ENCODE results near the gene SNCA. TPM values are rescaled to one million over a fixed set of nuclear protein-coding genes. Genes with fewer than 3 reads are reported as not detected.

The SNCA gene
- total RNA-seq, 2 experiments from 2014 or later = 11.6 to 12.2 TPM

DNA sequence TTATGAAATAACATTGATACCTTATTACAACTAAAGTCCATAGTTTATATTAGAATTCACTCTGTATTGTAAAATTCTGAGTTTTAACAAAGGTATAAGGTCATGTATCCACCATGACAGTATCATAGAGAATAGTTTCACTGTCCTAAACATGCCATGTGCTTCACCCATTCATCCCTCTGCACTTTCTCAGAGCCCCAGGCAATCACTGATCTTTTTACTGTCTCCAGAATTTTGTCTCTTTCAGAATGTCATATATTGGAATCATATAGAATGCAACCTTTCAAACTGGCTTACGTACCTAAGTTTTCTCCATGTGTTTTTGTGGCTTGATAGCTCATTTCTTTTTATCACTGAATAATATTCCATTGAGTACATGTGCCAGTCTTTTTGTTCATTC is 33.9 kb downstream of the SNCA start:
- H3K4me3 Mint-ChIP-seq = no peak overlapping the region
- CTCF ChIA-PET = no interaction called here
- POLR2A ChIA-PET = no interaction called here
- H3K9me3 Mint-ChIP-seq = no peaks in the 10 kb centered on the region
- no peak overlapping the region for H3K27ac Mint-ChIP-seq
- H3K27me3 Mint-ChIP-seq = no peaks in the 10 kb centered on the region
- no peak for DNase-seq
- H3K36me3 Mint-ChIP-seq (ENCODE audit: low read depth) = no peaks in the 10 kb centered on the region
- H3K4me1 Mint-ChIP-seq = no peaks in the 10 kb centered on the region

DNA sequence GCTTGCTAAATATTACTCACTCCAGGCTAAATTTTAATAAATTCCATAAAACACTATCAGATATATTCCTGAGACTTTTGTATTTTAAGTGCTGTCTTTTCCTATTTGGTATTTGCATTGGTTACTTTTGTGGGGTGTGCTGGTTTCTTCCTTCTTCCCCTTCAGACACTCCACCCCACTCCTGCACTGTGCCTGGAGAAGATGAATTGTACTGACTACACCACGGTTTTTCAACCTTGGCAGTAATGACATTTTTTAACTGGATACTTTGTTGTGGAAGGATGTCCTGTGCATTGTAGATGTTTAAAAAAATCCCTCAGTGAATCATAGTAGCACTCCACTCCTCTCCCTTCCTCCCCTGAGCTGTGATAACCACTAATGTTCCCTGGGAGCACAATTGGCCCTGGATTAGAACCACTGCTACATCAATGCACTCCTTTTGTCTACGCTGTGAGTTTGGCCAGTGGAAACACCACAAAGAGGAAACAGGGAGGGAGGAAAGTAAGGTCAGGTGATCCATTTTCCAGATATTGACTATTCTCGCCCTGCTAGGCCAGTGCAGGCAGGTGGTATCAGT is 36.3 kb downstream of the SNCA start:
- ChIA-PET CTCF (no interaction called here), POLR2A (no interaction called here)
- no peak for DNase-seq
- Mint-ChIP-seq H3K36me3 (ENCODE audit: low read depth) (no peaks in the 10 kb centered on the region), H3K27me3 (peaks cover 7% of the 10 kb centered on the region), H3K4me1 (no peaks in the 10 kb centered on the region), H3K9me3 (no peaks in the 10 kb centered on the region), H3K27ac (no peak overlapping the region), H3K4me3 (no peak overlapping the region)

DNA sequence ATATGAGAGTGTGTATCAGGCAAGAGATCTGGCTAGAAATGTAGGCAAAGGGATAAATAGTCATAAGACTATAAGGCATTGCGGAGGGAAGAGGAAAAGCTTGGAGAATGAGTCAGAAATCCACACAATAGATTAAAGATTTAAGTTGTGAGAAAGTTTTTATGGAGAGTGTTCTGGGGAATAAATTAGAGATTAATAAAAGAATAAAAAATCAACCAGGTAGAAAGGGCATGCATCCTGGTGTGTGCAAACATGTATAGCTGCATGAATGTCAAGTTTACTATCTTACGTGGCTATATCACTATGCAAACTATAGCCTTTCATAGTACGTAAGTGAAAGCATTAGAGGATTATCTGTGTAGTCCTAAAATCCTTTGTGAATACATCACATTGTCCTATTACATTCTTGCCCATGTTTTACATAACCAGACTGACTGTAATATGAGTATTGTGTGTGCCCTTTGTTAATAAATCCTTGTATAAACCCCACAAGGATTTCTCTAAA is 36.9 kb downstream of the SNCA start:
- Mint-ChIP-seq H3K27ac (no peak overlapping the region), H3K4me3 (no peak overlapping the region), H3K4me1 (no peaks in the 10 kb centered on the region), H3K9me3 (no peaks in the 10 kb centered on the region), H3K36me3 (ENCODE audit: low read depth) (no peaks in the 10 kb centered on the region), H3K27me3 (peaks cover 7% of the 10 kb centered on the region)
- ChIA-PET CTCF (interaction anchor here (0.5 kb wide), 1 partner anchor 8 kb away, joined by 3 read pairs; no protein-coding TSS in a partner anchor), POLR2A (no interaction called here)
- no peak for DNase-seq

DNA sequence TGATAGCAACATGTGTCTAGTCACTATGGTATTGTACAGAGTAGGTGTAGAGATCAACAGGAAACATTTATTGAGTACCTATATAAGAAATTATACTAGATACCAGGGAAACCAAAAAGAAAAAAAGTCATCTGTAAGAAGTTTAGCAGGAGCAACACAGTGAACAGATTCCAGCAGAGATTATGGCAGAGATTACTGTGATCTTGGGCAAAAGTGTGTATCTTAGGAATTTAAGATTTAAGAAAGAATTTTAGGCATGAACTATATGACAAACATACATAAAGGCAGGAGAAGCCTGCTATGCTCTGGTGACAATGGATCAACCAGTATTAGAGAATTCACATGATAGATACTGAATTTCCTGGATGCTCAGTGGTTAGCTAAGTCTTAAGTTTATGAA is 37.9 kb downstream of the SNCA start:
- no peaks in the 10 kb centered on the region for H3K36me3 Mint-ChIP-seq (ENCODE audit: low read depth)
- ChIA-PET CTCF (no interaction called here), POLR2A (no interaction called here)
- H3K4me1 Mint-ChIP-seq = no peaks in the 10 kb centered on the region
- H3K4me3 Mint-ChIP-seq = no peak overlapping the region
- DNase-seq = no peak
- H3K9me3 Mint-ChIP-seq = no peaks in the 10 kb centered on the region
- H3K27me3 Mint-ChIP-seq = peaks cover 7% of the 10 kb centered on the region
- H3K27ac Mint-ChIP-seq = no peak overlapping the region

DNA sequence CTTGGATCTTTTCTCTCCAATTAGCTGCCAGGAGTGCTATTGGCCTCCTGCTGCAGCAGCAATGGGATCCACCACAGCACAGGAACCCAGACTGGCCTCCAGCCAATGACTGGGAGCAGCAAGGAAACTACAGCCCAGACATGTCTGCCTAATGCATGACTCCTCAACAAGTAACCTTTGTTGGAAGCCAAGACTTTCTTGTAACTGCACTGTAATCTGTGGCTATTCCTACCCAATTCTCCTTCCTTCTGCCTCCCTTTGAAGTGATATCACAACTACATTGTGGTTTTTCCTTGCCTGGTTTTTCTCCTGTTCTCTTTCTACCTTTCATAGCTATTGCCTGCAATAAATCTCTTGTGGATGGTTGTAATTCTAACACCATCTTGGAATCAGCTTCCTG is 39.8 kb downstream of the SNCA start:
- ChIA-PET CTCF (no interaction called here), POLR2A (no interaction called here)

DNA sequence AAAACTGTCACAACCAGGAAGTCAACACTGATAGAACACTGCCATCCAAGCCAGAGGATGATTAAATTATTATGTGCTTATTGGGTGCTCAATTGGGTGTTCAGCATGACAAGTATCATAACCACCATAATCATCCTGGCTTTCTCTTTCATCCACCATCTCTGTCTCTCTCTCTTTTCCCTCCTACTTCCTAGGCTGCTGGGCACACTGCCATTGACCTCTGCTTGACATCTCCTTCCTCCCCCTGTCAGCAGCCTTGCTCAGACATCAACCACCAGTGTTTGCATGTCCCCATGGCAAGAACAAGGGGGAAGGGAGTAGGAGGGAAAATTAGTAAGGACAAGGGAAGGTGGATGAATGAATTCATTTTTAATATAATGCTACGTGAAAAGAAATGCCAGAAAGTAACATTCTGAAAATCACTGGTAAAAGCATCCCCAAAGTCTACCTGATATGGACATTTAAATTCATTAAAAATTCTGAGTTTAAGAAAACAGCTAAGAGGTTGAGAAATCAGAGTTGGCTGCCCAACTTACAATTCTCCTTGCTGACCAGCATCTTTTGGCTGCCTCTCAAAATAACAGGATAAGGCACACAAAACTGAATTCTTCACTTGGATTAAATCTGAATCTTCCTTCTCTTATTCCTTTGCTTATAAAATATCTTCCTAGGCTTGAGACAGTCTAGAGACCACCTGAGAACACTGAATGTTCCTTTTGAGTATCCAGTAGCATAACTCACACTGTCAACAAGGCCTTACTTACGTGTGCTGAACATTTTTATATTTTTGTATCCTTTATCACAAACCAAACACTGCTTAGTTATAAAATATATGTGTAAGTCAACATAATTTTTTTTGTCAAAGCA is 48.5 kb downstream of the SNCA start:
- H3K4me3 Mint-ChIP-seq = no peak overlapping the region
- no peaks in the 10 kb centered on the region for H3K9me3 Mint-ChIP-seq
- peaks cover 2% of the 10 kb centered on the region for H3K27me3 Mint-ChIP-seq
- no peak for DNase-seq
- CTCF ChIA-PET = no interaction called here
- H3K36me3 Mint-ChIP-seq (ENCODE audit: low read depth) = no peaks in the 10 kb centered on the region
- POLR2A ChIA-PET = no interaction called here
- no peak overlapping the region for H3K27ac Mint-ChIP-seq
- no peaks in the 10 kb centered on the region for H3K4me1 Mint-ChIP-seq

More for the DNA sequence above, 39.8 kb downstream of the SNCA start:
- no peaks in the 10 kb centered on the region for H3K4me1 Mint-ChIP-seq
- no peak overlapping the region for H3K27ac Mint-ChIP-seq
- no peak overlapping the region for H3K4me3 Mint-ChIP-seq
- no peaks in the 10 kb centered on the region for H3K36me3 Mint-ChIP-seq (ENCODE audit: low read depth)
- no peaks in the 10 kb centered on the region for H3K9me3 Mint-ChIP-seq
- peaks cover 7% of the 10 kb centered on the region for H3K27me3 Mint-ChIP-seq
- DNase-seq = no peak

DNA sequence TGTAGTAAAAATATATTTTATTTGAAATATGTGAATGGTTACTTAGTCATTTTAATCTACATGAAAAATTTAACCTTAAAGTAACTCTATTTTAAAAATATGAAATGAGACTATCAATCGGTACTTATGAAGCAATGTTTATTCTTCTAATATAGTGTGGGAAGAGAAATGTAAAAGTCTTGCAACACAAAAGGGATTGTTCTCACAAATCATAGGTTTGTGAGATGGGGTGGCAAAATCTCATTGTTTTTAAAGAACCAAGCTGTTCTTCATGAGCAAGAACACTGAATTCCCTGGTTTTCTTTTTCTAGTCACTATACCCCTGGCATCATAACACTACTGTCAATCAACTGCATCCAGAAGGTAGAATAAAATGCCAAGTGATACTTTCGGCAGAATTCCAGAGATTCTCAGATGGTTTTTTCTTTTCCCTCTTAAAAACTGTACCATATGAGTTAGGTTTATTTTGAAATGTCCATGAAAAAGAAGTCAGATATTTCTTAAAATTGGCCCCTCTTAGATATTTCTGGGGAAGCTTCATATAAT is 52.2 kb downstream of the SNCA start:
- no peaks in the 10 kb centered on the region for H3K9me3 Mint-ChIP-seq
- H3K36me3 Mint-ChIP-seq (ENCODE audit: low read depth) = no peaks in the 10 kb centered on the region
- no peak overlapping the region for H3K27ac Mint-ChIP-seq
- peaks cover 3% of the 10 kb centered on the region for H3K4me1 Mint-ChIP-seq
- DNase-seq = no peak
- ChIA-PET POLR2A (no interaction called here), CTCF (no interaction called here)
- H3K4me3 Mint-ChIP-seq = no peak overlapping the region
- H3K27me3 Mint-ChIP-seq = no peaks in the 10 kb centered on the region

DNA sequence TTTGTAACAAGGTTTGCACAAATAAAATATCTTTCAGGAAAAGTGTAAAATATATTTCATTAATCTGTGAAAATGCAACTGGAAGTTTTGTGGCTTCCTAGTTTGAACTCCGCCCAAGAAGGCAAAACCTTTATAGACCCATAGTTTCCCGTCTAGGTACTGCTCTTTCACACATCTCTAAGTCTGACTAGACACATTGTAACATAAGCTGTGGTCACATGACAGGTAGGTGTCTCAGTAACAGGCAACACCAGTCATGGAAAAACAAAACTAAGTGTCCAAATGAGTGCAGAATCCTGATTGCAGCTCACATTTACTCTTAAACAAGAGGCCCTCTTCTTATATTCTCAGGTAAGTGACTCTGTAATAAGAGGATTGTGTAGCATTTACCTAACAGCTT is 55.6 kb downstream of the SNCA start:
- H3K9me3 Mint-ChIP-seq = no peaks in the 10 kb centered on the region
- DNase-seq = no peak
- peaks cover 7% of the 10 kb centered on the region for H3K27me3 Mint-ChIP-seq
- ChIA-PET CTCF (no interaction called here), POLR2A (no interaction called here)
- no peaks in the 10 kb centered on the region for H3K36me3 Mint-ChIP-seq (ENCODE audit: low read depth)
- no peak overlapping the region for H3K27ac Mint-ChIP-seq
- H3K4me3 Mint-ChIP-seq = no peak overlapping the region
- H3K4me1 Mint-ChIP-seq = peaks cover 3% of the 10 kb centered on the region

DNA sequence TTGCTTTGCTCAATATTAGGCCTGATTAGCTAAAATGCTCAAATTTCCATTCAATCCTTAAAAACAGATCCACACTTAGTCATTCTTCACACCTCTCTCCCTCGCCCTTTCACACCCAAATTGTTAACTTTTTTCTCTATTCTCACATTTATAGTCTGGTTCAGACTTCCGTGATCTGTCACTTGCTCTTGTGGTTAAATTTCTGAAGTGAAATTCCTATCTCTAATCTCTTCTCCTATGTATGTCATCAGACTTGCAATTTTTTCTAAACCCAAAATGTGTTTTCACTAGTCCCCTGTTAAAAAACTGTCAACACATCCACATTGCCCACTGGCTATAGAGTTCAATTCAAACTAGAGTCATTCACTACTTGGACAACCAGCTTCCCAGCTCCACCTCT is 63.2 kb downstream of the SNCA start:
- Mint-ChIP-seq H3K4me1 (no peaks in the 10 kb centered on the region), H3K27ac (no peak overlapping the region), H3K4me3 (no peak overlapping the region), H3K36me3 (ENCODE audit: low read depth) (no peaks in the 10 kb centered on the region), H3K9me3 (no peaks in the 10 kb centered on the region), H3K27me3 (peaks cover 6% of the 10 kb centered on the region)
- ChIA-PET CTCF (no interaction called here), POLR2A (no interaction called here)
- no peak for DNase-seq

DNA sequence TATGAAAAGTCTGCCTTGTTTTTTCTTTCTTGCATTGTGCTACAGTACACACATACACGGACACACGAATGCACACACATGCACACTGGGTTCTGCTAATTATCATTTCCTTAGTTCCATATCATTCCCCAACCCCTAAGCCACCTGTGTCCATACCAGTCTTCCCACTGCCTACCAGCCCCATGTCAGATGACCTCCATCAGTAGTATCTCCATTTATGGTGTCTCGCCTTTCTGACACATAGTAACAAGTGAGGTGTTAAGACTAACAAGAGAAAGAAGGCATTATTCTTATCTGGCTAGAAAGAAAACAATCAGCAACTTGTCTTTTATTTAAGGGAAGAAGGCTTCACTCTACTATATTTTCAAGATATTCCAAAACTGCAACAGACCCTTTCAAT is 67.1 kb downstream of the SNCA start:
- CTCF ChIA-PET = no interaction called here
- Mint-ChIP-seq H3K36me3 (ENCODE audit: low read depth) (no peaks in the 10 kb centered on the region), H3K4me3 (no peak overlapping the region), H3K9me3 (no peaks in the 10 kb centered on the region), H3K27me3 (peaks cover 4% of the 10 kb centered on the region), H3K27ac (no peak overlapping the region), H3K4me1 (no peaks in the 10 kb centered on the region)
- POLR2A ChIA-PET = no interaction called here
- DNase-seq = no peak

DNA sequence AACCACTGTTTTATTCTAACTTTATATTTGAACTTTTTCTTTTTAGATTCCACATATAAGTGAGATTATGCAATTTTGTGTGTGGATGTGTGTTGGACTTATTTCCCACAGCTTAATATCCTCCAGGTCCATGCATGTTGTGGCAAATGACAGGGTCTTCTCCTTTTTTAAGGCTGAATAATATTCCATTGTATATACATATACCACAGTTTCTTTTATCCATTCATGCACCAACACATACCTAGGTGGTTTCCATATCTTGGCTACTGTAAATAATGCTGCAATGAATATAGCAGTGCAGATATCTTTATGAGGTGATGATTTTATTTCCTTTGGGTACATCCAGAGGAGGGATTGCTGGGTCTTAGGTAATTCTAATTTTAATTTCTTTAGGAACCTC is 69.0 kb downstream of the SNCA start:
- CTCF ChIA-PET = no interaction called here
- POLR2A ChIA-PET = no interaction called here

DNA sequence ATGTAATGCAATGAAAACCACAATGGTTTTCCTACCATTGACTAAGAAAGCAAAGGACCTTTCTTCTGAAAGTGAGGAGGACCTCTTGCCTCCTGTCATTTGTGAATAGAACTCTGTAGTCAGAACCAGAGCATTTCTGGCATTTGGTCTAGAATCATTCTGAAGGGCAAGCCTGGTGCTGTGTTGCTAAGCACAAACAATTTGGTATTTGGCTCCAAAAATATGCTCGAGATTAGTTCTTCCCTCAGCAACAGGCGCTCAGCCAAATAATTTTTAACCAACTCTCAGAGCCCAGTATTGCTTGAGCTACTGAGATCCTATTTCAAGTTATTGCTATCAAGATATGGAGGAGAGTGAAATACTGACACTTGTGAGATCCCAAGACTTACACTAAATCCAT is 71.0 kb downstream of the SNCA start:
- DNase-seq = no peak
- no peaks in the 10 kb centered on the region for H3K36me3 Mint-ChIP-seq (ENCODE audit: low read depth)
- H3K9me3 Mint-ChIP-seq = no peaks in the 10 kb centered on the region
- no peak overlapping the region for H3K27ac Mint-ChIP-seq
- H3K27me3 Mint-ChIP-seq = peaks cover 4% of the 10 kb centered on the region
- CTCF ChIA-PET = no interaction called here
- H3K4me1 Mint-ChIP-seq = no peaks in the 10 kb centered on the region
- POLR2A ChIA-PET = interaction anchor here (0.6 kb wide), 1 partner anchor 85 kb away, joined by 3 read pairs; no protein-coding TSS in a partner anchor
- H3K4me3 Mint-ChIP-seq = no peak overlapping the region

More for the DNA sequence above, 69.0 kb downstream of the SNCA start:
- Mint-ChIP-seq H3K27ac (no peak overlapping the region), H3K4me3 (no peak overlapping the region), H3K9me3 (no peaks in the 10 kb centered on the region), H3K27me3 (peaks cover 4% of the 10 kb centered on the region), H3K36me3 (ENCODE audit: low read depth) (no peaks in the 10 kb centered on the region), H3K4me1 (no peaks in the 10 kb centered on the region)
- DNase-seq = no peak

DNA sequence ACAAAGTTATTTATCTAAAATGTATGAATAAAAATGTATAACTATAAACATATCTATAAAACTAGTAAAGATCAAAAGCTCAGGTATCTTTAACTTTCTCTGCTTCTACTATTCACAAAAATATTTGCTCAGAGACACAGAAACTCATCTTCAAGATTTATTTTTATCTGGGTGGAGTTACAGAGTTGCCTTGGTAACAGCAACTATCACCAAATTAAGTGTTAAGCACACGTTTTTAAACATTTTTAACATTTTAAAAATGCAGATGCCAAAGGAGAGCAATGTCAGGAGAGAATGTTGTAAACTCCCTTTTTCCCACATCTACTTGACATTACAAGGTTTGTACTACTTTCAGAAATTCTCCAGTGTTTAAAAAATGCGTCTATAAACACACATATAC is 71.4 kb downstream of the SNCA start:
- Mint-ChIP-seq H3K27me3 (peaks cover 4% of the 10 kb centered on the region), H3K9me3 (no peaks in the 10 kb centered on the region), H3K4me1 (no peaks in the 10 kb centered on the region), H3K36me3 (ENCODE audit: low read depth) (no peaks in the 10 kb centered on the region), H3K27ac (no peak overlapping the region), H3K4me3 (no peak overlapping the region)
- no peak for DNase-seq
- CTCF ChIA-PET = no interaction called here
- POLR2A ChIA-PET = interaction anchor here (0.6 kb wide), 1 partner anchor 84 kb away, joined by 3 read pairs; no protein-coding TSS in a partner anchor

DNA sequence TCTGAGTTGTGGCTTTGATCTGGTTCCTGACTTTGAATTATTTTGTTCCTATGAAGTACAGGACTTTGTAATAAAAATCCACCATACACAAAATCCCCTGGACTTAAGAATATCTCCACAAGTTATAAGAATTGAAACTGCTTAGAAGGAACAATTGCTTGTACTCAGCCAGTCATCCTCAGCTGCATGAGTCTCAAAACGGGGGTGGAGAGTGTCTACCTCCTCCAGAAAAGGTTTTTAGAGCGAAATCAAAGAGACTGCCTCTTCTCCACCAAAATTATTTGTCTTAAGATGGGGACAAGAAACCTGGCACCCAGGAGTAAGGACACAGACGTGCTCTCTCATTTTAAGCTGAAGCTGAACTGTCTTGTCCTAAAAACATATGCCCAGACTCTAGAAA is 74.7 kb downstream of the SNCA start:
- H3K4me1 Mint-ChIP-seq = no peaks in the 10 kb centered on the region
- CTCF ChIA-PET = no interaction called here
- no peaks in the 10 kb centered on the region for H3K9me3 Mint-ChIP-seq
- peaks cover 2% of the 10 kb centered on the region for H3K27me3 Mint-ChIP-seq
- no peak for DNase-seq
- POLR2A ChIA-PET = no interaction called here
- H3K36me3 Mint-ChIP-seq (ENCODE audit: low read depth) = no peaks in the 10 kb centered on the region
- no peak overlapping the region for H3K4me3 Mint-ChIP-seq
- no peak overlapping the region for H3K27ac Mint-ChIP-seq
